HepG2 (cell line): ENCODE results near the gene ADAP2. TPM values are rescaled to one million over a fixed set of nuclear protein-coding genes. Genes with fewer than 3 reads are reported as not detected.

Source experiments
- BCL3 ChIP-seq: sonication (generic); formaldehyde crosslinking; IDR thresholded peaks from 2 replicates; pipeline ENCODE4 v1.5.1; 2020; ENCODE audit warnings: mild to moderate bottlenecking, missing genetic modification reagents, moderate library complexity
- BORCS8-MEF2B ChIP-seq: sonication (generic); formaldehyde crosslinking; IDR thresholded peaks from 2 replicates; pipeline ENCODE4 v1.8.0; 2022; ENCODE audit warnings: mild to moderate bottlenecking, missing genetic modification reagents
- DNMT1 ChIP-seq: sonication (generic); formaldehyde crosslinking; IDR thresholded peaks from 2 replicates; pipeline ENCODE4 v1.5.1; 2020; ENCODE audit warnings: mild to moderate bottlenecking, missing genetic modification reagents
- E2F2 ChIP-seq: sonication (generic); formaldehyde crosslinking; IDR thresholded peaks from 2 replicates; pipeline ENCODE4 v1.4.0; 2020; ENCODE audit warnings: missing genetic modification reagents, borderline replicate concordance
- HMGXB4 ChIP-seq, 2 experiments: sonication (generic) in 1 of 2; formaldehyde crosslinking in 1 of 2; IDR thresholded peaks; 2 replicates each; pipeline versions ENCODE4 v1.4.0 to v1.6.1; 2018 to 2020; ENCODE audit warnings: missing genetic modification reagents in 2 of 2, borderline replicate concordance in 1 of 2, low read depth in 1 of 2, mild to moderate bottlenecking in 1 of 2, missing biosample characterization in 1 of 2
- HOXA3 ChIP-seq: sonication (generic); formaldehyde crosslinking; IDR thresholded peaks from 2 replicates; pipeline ENCODE4 v1.5.0; 2020; ENCODE audit warnings: missing genetic modification reagents
- MXD1 ChIP-seq: sonication (generic); formaldehyde crosslinking; IDR thresholded peaks from 2 replicates; pipeline ENCODE4 v1.4.0; 2020; ENCODE audit warnings: mild to moderate bottlenecking, missing genetic modification reagents
- PAX8 ChIP-seq: sonication (generic); formaldehyde crosslinking; IDR thresholded peaks from 2 replicates; pipeline ENCODE4 v1.8.0; 2022; ENCODE audit warnings: mild to moderate bottlenecking, missing genetic modification reagents, borderline replicate concordance
- RCOR2 ChIP-seq: IDR thresholded peaks from 2 replicates; pipeline ENCODE4 v1.6.1; 2016; ENCODE audit warnings: missing biosample characterization, missing genetic modification reagents
- SAP130 ChIP-seq: IDR thresholded peaks from 2 replicates; pipeline ENCODE4 v1.6.1; 2016; ENCODE audit warnings: low read depth
- SP5 ChIP-seq: IDR thresholded peaks from 2 replicates; pipeline ENCODE4 v1.6.1; 2016; ENCODE audit warnings: low read depth, borderline replicate concordance
- UBTF ChIP-seq: sonication (generic); formaldehyde crosslinking; IDR thresholded peaks from 2 replicates; pipeline ENCODE4 v1.4.0; 2020; ENCODE audit warnings: mild to moderate bottlenecking, missing genetic modification reagents
- ZBTB21 ChIP-seq: sonication (generic); formaldehyde crosslinking; IDR thresholded peaks from 2 replicates; pipeline ENCODE4 v1.4.0; 2020; ENCODE audit warnings: missing genetic modification reagents
- ZFX ChIP-seq: sonication (generic); formaldehyde crosslinking; IDR thresholded peaks from 2 replicates; pipeline ENCODE4 v1.4.0; 2020; ENCODE audit warnings: mild to moderate bottlenecking, low read depth, missing genetic modification reagents, moderate library complexity
- ZFY ChIP-seq: sonication (generic); formaldehyde crosslinking; IDR thresholded peaks from 2 replicates; pipeline ENCODE4 v1.4.0; 2020; ENCODE audit warnings: missing genetic modification reagents
- ZNF460 ChIP-seq: sonication (generic); formaldehyde crosslinking; IDR thresholded peaks from 2 replicates; pipeline ENCODE4 v1.5.1; 2020; ENCODE audit warnings: missing genetic modification reagents, mild to moderate bottlenecking, borderline replicate concordance
- ZNF777 ChIP-seq: sonication (generic); formaldehyde crosslinking; IDR thresholded peaks from 2 replicates; pipeline ENCODE4 v1.4.0; 2020; ENCODE audit warnings: missing genetic modification reagents
- polyA plus RNA-seq, 8 experiments: library from polyadenylated mRNA; depleted of rRNA in 3 of 8; stranded (reverse) in 7 of 8; unstranded in 1 of 8; fragments of >200 nt; fragmentation: Illumina TruSeq in 4 of 8; extraction: Trizol in 4 of 8; gene quantifications; 2 replicates each; pipeline versions ENCODE4 v1.2.1 to v1.2.3, GENCODE V29; 2011 to 2016; ENCODE audit warnings: low read depth in 4 of 8, missing spikeins in 1 of 8, mixed read lengths in 1 of 8; ENCODE audit not compliant: insufficient read depth in 1 of 8
- total RNA-seq, 5 experiments: library from RNA; depleted of rRNA; stranded (reverse); fragments of >200 nt; fragmentation: Illumina TruSeq; extraction: Trizol; gene quantifications; 2 replicates each; pipeline ENCODE4 v1.2.3, GENCODE V29; 2016; ENCODE audit warnings: low read depth in 1 of 5
- TF ChIP-seq, protein P1 (sequence below): sonication (generic); formaldehyde crosslinking; IDR thresholded peaks from 2 replicates; pipeline ENCODE4 v1.5.0; 2020; ENCODE audit warnings: missing genetic modification reagents
- TF ChIP-seq, protein P2 (sequence below): sonication (generic); formaldehyde crosslinking; IDR thresholded peaks from 2 replicates; pipeline ENCODE4 v1.4.0; 2020; ENCODE audit warnings: low read depth, mild to moderate bottlenecking, missing genetic modification reagents

The ADAP2 gene
- total and polyA plus RNA-seq, 2 of the 13 experiments (the other 11 are each of a cell fraction or from before 2014, with no cell fraction given) = 0.51 to 0.70 TPM

DNA sequence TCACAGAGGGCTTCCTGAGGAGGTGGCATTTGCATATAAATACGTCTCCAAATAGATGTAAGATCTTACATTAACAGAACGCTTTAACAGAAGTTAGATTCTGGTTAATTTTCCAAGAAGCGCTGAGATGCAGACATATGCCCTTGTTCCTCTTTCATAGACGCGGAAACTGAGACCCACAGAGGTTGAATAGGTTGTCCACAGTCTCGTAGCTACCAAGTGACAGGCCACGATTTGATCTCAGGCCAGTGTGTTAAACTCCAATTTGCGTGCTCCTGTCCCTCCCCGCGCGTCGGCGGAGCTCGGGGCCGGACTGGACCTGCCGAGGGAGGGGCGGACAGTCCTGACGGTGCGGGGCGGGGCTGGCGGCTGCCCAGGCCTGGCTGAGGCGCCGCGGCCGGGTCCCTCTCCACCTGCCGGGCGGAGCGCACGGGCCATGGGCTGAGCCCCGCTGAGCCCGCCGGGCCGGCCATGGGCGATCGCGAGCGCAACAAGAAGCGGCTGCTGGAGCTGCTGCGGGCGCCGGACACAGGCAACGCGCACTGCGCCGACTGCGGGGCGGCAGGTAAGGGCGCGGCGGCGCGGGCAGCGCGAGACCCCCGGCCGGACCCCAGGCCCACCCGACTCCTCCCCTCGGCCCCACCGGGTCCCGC is at the start of gene ADAP2 (continued):
- TF ChIP-seq ZFY (CRISPR knock-in tag) = peak; percentile 70
- no peak for TF ChIP-seq SP5
- TF ChIP-seq UBTF (CRISPR knock-in tag) = peak; percentile 79; the same call in 1 of the 2 replicates
- no peak for TF ChIP-seq DNMT1
- 0 out of 2 replicates have a peak, but pooled peaks have one; percentile 7 for TF ChIP-seq MXD1
- TF ChIP-seq BORCS8-MEF2B = no peak
- TF ChIP-seq ZFX (CRISPR knock-in tag) = peak; percentile 64
- TF ChIP-seq, protein P1, sequence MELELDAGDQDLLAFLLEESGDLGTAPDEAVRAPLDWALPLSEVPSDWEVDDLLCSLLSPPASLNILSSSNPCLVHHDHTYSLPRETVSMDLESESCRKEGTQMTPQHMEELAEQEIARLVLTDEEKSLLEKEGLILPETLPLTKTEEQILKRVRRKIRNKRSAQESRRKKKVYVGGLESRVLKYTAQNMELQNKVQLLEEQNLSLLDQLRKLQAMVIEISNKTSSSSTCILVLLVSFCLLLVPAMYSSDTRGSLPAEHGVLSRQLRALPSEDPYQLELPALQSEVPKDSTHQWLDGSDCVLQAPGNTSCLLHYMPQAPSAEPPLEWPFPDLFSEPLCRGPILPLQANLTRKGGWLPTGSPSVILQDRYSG = no peak
- TF ChIP-seq ZBTB21 = no peak
- TF ChIP-seq PAX8 (CRISPR knock-in tag) = 0 out of 2 replicates have a peak, but pooled peaks have one; percentile 61
- TF ChIP-seq ZNF460 (CRISPR knock-in tag) = no peak
- TF ChIP-seq HOXA3 = peak; percentile 30; the same call in 1 of the 2 replicates
- peak; percentile 36; the same call in 1 of the 2 replicates for TF ChIP-seq SAP130
- peak; percentile 84 for TF ChIP-seq ZNF777 (CRISPR knock-in tag)
- TF ChIP-seq RCOR2 (CRISPR knock-in tag) = no peak
- no peak for TF ChIP-seq HMGXB4 (CRISPR knock-in tag; IDR thresholded peaks at IDR 0.05; ENCODE audit: borderline replicate concordance in 1 of 2, low read depth in 1 of 2)
- no peak; the same call in 1 of the 2 replicates for TF ChIP-seq BCL3 (CRISPR knock-in tag)
- no peak for TF ChIP-seq E2F2 (CRISPR knock-in tag)
- TF ChIP-seq, protein P2, sequence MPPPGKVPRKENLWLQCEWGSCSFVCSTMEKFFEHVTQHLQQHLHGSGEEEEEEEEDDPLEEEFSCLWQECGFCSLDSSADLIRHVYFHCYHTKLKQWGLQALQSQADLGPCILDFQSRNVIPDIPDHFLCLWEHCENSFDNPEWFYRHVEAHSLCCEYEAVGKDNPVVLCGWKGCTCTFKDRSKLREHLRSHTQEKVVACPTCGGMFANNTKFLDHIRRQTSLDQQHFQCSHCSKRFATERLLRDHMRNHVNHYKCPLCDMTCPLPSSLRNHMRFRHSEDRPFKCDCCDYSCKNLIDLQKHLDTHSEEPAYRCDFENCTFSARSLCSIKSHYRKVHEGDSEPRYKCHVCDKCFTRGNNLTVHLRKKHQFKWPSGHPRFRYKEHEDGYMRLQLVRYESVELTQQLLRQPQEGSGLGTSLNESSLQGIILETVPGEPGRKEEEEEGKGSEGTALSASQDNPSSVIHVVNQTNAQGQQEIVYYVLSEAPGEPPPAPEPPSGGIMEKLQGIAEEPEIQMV = 0 out of 2 replicates have a peak, but pooled peaks have one; percentile 29
